ENCODE data around the gene PRKRA.
A peak's percentile ranks its signal among the peaks of the same experiment; 100 is the strongest.
"Not testable (repeated sequence)": the region's sequence is repeated elsewhere in the genome, so short reads cannot be mapped to it uniquely, and the experiment has no call there.

PRKRA gene

GRCh38 chr2:178457390-178457886, 6.5 kb upstream of the PRKRA start:
- DNase-seq (ENCODE audit: low read depth): no peak

GRCh38 chr2:178455947-178456346, 5.0 kb upstream of the PRKRA start:
- DNase-seq (ENCODE audit: low read depth): no peak

- DNase-seq (ENCODE audit: low read depth): no peak
Measured at GRCh38 chr2:178452870-178453269, 1.9 kb upstream of the PRKRA start.

GRCh38 chr2:178452334-178452733, 1.4 kb upstream of the PRKRA start:
- no peak for DNase-seq (ENCODE audit: low read depth)

- DNase-seq (ENCODE audit: low read depth): peak; percentile 70
Measured at GRCh38 chr2:178450524-178450773, 526 bp downstream of the PRKRA start.

- no peak for DNase-seq (ENCODE audit: low read depth)
Measured at GRCh38 chr2:178449700-178450523, 1.1 kb downstream of the PRKRA start.

- no peak for DNase-seq (ENCODE audit: low read depth)
Measured at GRCh38 chr2:178448968-178449661, 1.9 kb downstream of the PRKRA start.

- no peak for DNase-seq (ENCODE audit: low read depth)
Measured at GRCh38 chr2:178441426-178441825, 9.5 kb downstream of the PRKRA start.

- DNase-seq (ENCODE audit: low read depth): no peak
Measured at GRCh38 chr2:178436662-178437061, 14.3 kb downstream of the PRKRA start.

GRCh38 chr2:178429336-178429735, 21.6 kb downstream of the PRKRA start:
- no peak for DNase-seq (ENCODE audit: low read depth)

- no peak for DNase-seq (ENCODE audit: low read depth)
Measured at GRCh38 chr2:178428396-178428806, 22.6 kb downstream of the PRKRA start.

- DNase-seq (ENCODE audit: low read depth): no peak
Measured at GRCh38 chr2:178427458-178427857, 23.5 kb downstream of the PRKRA start.

GRCh38 chr2:178426388-178426787, 24.6 kb downstream of the PRKRA start:
- DNase-seq (ENCODE audit: low read depth): no peak

GRCh38 chr2:178425255-178425827, 25.6 kb downstream of the PRKRA start:
- DNase-seq (ENCODE audit: low read depth): no peak

GRCh38 chr2:178423746-178424145, 27.2 kb downstream of the PRKRA start:
- DNase-seq (ENCODE audit: low read depth): not testable (repeated sequence)

- DNase-seq (ENCODE audit: low read depth): no peak
Measured at GRCh38 chr2:178422097-178422496, 28.9 kb downstream of the PRKRA start.

GRCh38 chr2:178420463-178420999, 30.4 kb downstream of the PRKRA start:
- no peak for DNase-seq (ENCODE audit: low read depth)

- DNase-seq (ENCODE audit: low read depth): no peak
Measured at GRCh38 chr2:178419123-178419522, 31.9 kb downstream of the PRKRA start.

GRCh38 chr2:178418426-178418825, 32.5 kb downstream of the PRKRA start:
- DNase-seq (ENCODE audit: low read depth): no peak

GRCh38 chr2:178417916-178418315, 33.1 kb downstream of the PRKRA start:
- no peak for DNase-seq (ENCODE audit: low read depth)

- no peak for DNase-seq (ENCODE audit: low read depth)
Measured at GRCh38 chr2:178415979-178416378, 35.0 kb downstream of the PRKRA start.

- peak; percentile 59 for DNase-seq (ENCODE audit: low read depth)
Measured at GRCh38 chr2:178414266-178415247, 36.4 kb downstream of the PRKRA start.
